Measurements from ENCODE around the gene LRFN2.

- TF ChIP-seq CTCF (IDR thresholded peaks at IDR 0.05; ENCODE audit: low read depth, low read length, missing input control) (no peak), JUND (IDR thresholded peaks at IDR 0.05) (no peak), ZBTB33 (IDR thresholded peaks at IDR 0.05) (no peak), RAD21 (IDR thresholded peaks at IDR 0.05) (no peak), TAF1 (conservative IDR thresholded peaks at IDR 0.05) (no peak), RXRA (IDR thresholded peaks at IDR 0.05) (no peak), FOXA2 (IDR thresholded peaks at IDR 0.05) (no peak), YY1 (IDR thresholded peaks at IDR 0.05) (no peak), GABPA (IDR thresholded peaks at IDR 0.05 in 1 of 2, conservative IDR thresholded peaks at IDR 0.05 in 1 of 2) (no peak)
Measured at GRCh38 chr6:40614671-40615070, 27.5 kb upstream of the LRFN2 start.
